HG03457 (cell line): Measurements from ENCODE around the gene CCNK.

Experiments used
- ATAC-seq: cut with Tn5 transposase; IDR thresholded peaks from one replicate; pipeline ENCODE4 v1.9.1; 2021; ENCODE audit warnings: moderate number of reproducible peaks; ENCODE audit not compliant: unreplicated experiment

The CCNK gene

GRCh38 chr14:99505089-99505488 is 23.9 kb downstream of the CCNK start:
- ATAC-seq: no peak

GRCh38 chr14:99506276-99506675 is 25.1 kb downstream of the CCNK start:
- no peak for ATAC-seq

- ATAC-seq: no peak
Observed at GRCh38 chr14:99507860-99508640, 26.8 kb downstream of the CCNK start.

GRCh38 chr14:99508896-99509629 is 27.9 kb downstream of the CCNK start:
- no peak for ATAC-seq

- no peak for ATAC-seq
Observed at GRCh38 chr14:99509871-99510555, 28.8 kb downstream of the CCNK start.

- no peak for ATAC-seq
Observed at GRCh38 chr14:99510556-99511139, 29.4 kb downstream of the CCNK start.

GRCh38 chr14:99511421-99512109 is 30.4 kb downstream of the CCNK start:
- no peak for ATAC-seq

- no peak for ATAC-seq
Observed at GRCh38 chr14:99512110-99512449, 30.9 kb downstream of the CCNK start.

- no peak for ATAC-seq
Observed at GRCh38 chr14:99512571-99513182, 31.5 kb downstream of the CCNK start.

- no peak for ATAC-seq
Observed at GRCh38 chr14:99513183-99513694, 32.0 kb downstream of the CCNK start.

GRCh38 chr14:99513946-99514551 is 32.8 kb downstream of the CCNK start:
- no peak for ATAC-seq

GRCh38 chr14:99514552-99515300 is 33.5 kb downstream of the CCNK start:
- ATAC-seq: no peak

GRCh38 chr14:99515301-99516155 is 34.3 kb downstream of the CCNK start:
- ATAC-seq: no peak

- ATAC-seq: no peak
Observed at GRCh38 chr14:99516156-99516870, 35.1 kb downstream of the CCNK start.

- no peak for ATAC-seq
Observed at GRCh38 chr14:99516871-99517642, 35.8 kb downstream of the CCNK start.

- no peak for ATAC-seq
Observed at GRCh38 chr14:99517643-99518381, 36.6 kb downstream of the CCNK start.
